ENCODE measurements around the gene TRAM1L1. TPM values are rescaled to one million over a fixed set of nuclear protein-coding genes. Genes with fewer than 3 reads are reported as not detected.

Gene TRAM1L1
- 0.32 to 0.75 TPM (median 0.61 TPM) in 5 replicates for total RNA-seq (2022; extraction: Qiagen RNA extraction; ENCODE audit: low read depth)

GRCh38 chr4:117084866-117085701 is at the start of gene TRAM1L1:
TSS of gene TRAM1L1 (minus strand) at chr4:117085576. CDS start at chr4:117085393, 183 bp downstream.

